Astrocyte (in vitro differentiated cells and primary cell): Measurements from ENCODE around the gene PLCL1.

ENCODE experiments used
- CTCF ChIP-seq: IDR thresholded peaks from 2 replicates; pipeline ENCODE4 v1.5.1; 2011; ENCODE audit warnings: low read depth, mild to moderate bottlenecking, inconsistent platforms, low read length, moderate library complexity; ENCODE audit not compliant: insufficient read depth
- EZH2 ChIP-seq: IDR thresholded peaks from 2 replicates; pipeline ENCODE4 v1.6.1; 2012; ENCODE audit warnings: mild to moderate bottlenecking, low read length, inconsistent platforms; ENCODE audit not compliant: insufficient read depth

- TF ChIP-seq CTCF (no peak), EZH2 (no peak)
These were observed 279.8 kb downstream of the PLCL1 start for GRCh38 chr2:198084156-198084555.
